HG03159 (cell line): ENCODE results near the gene SLC26A5.
"Not testable (repeated sequence)": the region's sequence is repeated elsewhere in the genome, so short reads cannot be mapped to it uniquely, and the experiment has no call there.

Experiments
- ATAC-seq: cut with Tn5 transposase; IDR thresholded peaks from one replicate; pipeline ENCODE4 v1.9.1; 2021; ENCODE audit warnings: mild to moderate bottlenecking, moderate library complexity; ENCODE audit not compliant: unreplicated experiment

SLC26A5 gene

GRCh38 chr7:103405789-103406613, 40.0 kb downstream of the SLC26A5 start:
- ATAC-seq, result not testable (repeated sequence)

GRCh38 chr7:103399687-103400086, 46.3 kb downstream of the SLC26A5 start:
- ATAC-seq, result not testable (repeated sequence)

- no peak for ATAC-seq
Measured at GRCh38 chr7:103398483-103399127, 47.4 kb downstream of the SLC26A5 start.

GRCh38 chr7:103396471-103396870, 49.5 kb downstream of the SLC26A5 start:
- no peak for ATAC-seq

- ATAC-seq, result no peak
Measured at GRCh38 chr7:103395071-103395470, 50.9 kb downstream of the SLC26A5 start.

GRCh38 chr7:103394566-103394965, 51.4 kb downstream of the SLC26A5 start:
- ATAC-seq, result no peak

- ATAC-seq, result no peak
Measured at GRCh38 chr7:103391976-103392375, 54.0 kb downstream of the SLC26A5 start.

GRCh38 chr7:103391150-103391549, 54.9 kb downstream of the SLC26A5 start:
- ATAC-seq, result no peak

- no peak for ATAC-seq
Measured at GRCh38 chr7:103389263-103389662, 56.7 kb downstream of the SLC26A5 start.

GRCh38 chr7:103388469-103389140, 57.4 kb downstream of the SLC26A5 start:
- ATAC-seq, result no peak

- ATAC-seq, result no peak
Measured at GRCh38 chr7:103387242-103387641, 58.8 kb downstream of the SLC26A5 start.

- ATAC-seq, result no peak
Measured at GRCh38 chr7:103382032-103382402, 64.0 kb downstream of the SLC26A5 start.

- ATAC-seq, result no peak
Measured at GRCh38 chr7:103381280-103382031, 64.6 kb downstream of the SLC26A5 start.

GRCh38 chr7:103380395-103381191, 65.4 kb downstream of the SLC26A5 start:
- no peak for ATAC-seq

GRCh38 chr7:103379270-103379975, 66.6 kb downstream of the SLC26A5 start:
- no peak for ATAC-seq

GRCh38 chr7:103373866-103374643, 72.0 kb downstream of the SLC26A5 start:
- ATAC-seq, result no peak

- no peak for ATAC-seq
Measured at GRCh38 chr7:103369432-103369831, 76.6 kb downstream of the SLC26A5 start.

GRCh38 chr7:103349805-103350204, 96.2 kb downstream of the SLC26A5 start:
- ATAC-seq, result no peak

- ATAC-seq, result no peak
Measured at GRCh38 chr7:103348959-103349358, 97.0 kb downstream of the SLC26A5 start.
